GM12875 (cell line): Measurements from ENCODE around the gene SIK3.

Source experiments
- H3K4me3 ChIP-seq: one replicate; pipeline ENCODE4 v1.5.1; 2011; ENCODE audit warnings: low read depth, low read length, control low read depth
- CTCF ChIP-seq: IDR thresholded peaks from 2 replicates; pipeline ENCODE4 v1.5.1; 2011; ENCODE audit warnings: low read depth, mild to moderate bottlenecking, control low read depth, inconsistent platforms, low read length, moderate library complexity, borderline replicate concordance; ENCODE audit not compliant: insufficient read depth

The SIK3 gene

GRCh38 chr11:117097389-117098268, 599 bp downstream of the SIK3 start:
- H3K4me3 ChIP-seq, result peak overlapping the region; percentile 78
- no peak for TF ChIP-seq CTCF

- H3K4me3 ChIP-seq, result peak overlapping the region; percentile 78
- TF ChIP-seq CTCF, result no peak
Measured at GRCh38 chr11:117097014-117097388, 1.2 kb downstream of the SIK3 start.

- TF ChIP-seq CTCF, result no peak
Measured at GRCh38 chr11:117096201-117096991, 1.8 kb downstream of the SIK3 start.

DNA sequence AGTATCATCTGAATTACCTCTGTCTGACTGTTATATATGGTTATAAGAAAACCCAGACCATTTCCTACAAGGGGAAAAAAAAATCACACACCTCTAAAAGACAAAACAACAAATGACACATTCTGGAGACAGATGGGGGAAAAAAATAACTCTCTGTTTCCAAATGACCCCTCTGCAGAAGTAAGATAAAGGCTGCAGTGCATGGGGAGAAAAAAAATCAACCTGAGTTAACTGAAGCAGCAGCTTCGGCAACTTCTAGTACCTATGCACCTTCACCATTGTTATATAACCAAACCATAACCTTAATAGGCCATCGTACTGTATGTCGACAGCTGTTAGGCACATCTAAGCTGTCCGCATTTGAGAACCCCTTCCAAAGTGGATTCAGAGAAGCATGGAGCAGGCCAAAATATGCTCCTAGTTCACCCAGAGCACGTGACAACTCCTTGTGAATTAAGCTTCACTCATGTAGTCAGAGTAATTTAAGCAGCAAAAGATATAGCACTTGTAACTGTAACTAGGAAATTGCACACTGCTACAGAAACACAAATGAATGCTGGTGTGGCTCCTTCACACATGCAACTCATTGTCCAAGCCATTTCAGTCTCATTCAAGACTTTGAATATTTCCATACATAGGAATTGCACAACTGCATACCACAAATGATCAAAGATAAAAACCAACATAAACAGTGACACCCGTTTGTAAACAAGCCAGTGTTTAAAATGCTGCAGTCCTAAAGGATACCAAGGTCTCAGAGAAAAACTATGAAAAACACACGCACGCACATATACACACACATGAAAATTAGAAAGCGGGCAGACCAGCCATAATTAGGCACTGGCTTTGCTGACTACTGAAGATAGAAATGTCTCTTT, 2.7 kb downstream of the SIK3 start:
- H3K4me3 ChIP-seq, result no peak overlapping the region
- TF ChIP-seq CTCF, result no peak

More at GRCh38 chr11:117096201-117096991, 1.8 kb downstream of the SIK3 start:
- peak overlapping the region; percentile 78 for H3K4me3 ChIP-seq

DNA sequence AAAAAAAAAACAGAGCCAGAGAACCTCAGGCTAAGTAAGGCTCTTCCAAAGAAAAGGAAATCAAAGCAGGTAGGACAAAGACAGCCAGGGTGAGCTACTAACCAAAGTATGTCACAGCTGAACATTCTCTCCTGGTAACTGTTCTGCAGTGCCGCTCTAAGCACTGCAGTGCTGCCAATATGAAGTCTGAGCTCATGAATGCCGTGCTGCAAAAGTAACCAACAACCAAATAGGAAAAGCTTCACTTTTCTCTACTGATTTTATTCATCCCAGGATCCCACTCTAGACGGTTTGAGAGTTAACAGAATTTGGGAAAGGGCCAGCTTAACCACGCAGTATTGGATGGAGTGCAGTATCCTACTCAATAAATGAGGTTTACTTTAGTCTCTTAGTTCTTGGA, 3.5 kb downstream of the SIK3 start:
- no peak for TF ChIP-seq CTCF
- H3K4me3 ChIP-seq, result no peak overlapping the region

GRCh38 chr11:117092951-117093590, 5.2 kb downstream of the SIK3 start:
- no peak overlapping the region for H3K4me3 ChIP-seq
- TF ChIP-seq CTCF, result no peak
